K562 (cell line): ENCODE data around the gene COPE. TPM values are rescaled to one million over a fixed set of nuclear protein-coding genes. Genes with fewer than 3 reads are reported as not detected.

ENCODE experiments used
- polyA plus RNA-seq, 8 experiments: library from polyadenylated mRNA; depleted of rRNA in 4 of 8; stranded (reverse) in 5 of 8; unstranded in 3 of 8; fragments of >200 nt; fragmentation: Nextera tagmentation in 2 of 8; fragmentation: Illumina TruSeq in 1 of 8; extraction: Ambion mirVana in 2 of 8; extraction: Trizol in 1 of 8; gene quantifications; 2 replicates each; pipeline versions ENCODE4 v1.2.1 to v1.2.3, GENCODE V29; 2011 to 2014; ENCODE audit warnings: inconsistent platforms in 1 of 8, missing spikeins in 1 of 8
- total RNA-seq, 7 experiments: library from RNA; depleted of rRNA in 6 of 7; stranded (reverse); fragments of >200 nt in 6 of 7; fragmentation: Illumina TruSeq in 2 of 7; extraction: Trizol in 2 of 7; gene quantifications; 2 replicates each; pipeline versions ENCODE4 v1.2.1 to v1.2.3, GENCODE V29; 2011 to 2021; ENCODE audit warnings: low replicate concordance in 1 of 7
- TF ChIP-seq, protein P1 (sequence below), 2 experiments: fragments of 450-650 bp in 1 of 2; sonication (generic) in 1 of 2; formaldehyde crosslinking in 1 of 2; IDR thresholded peaks; 2 replicates each; pipeline versions ENCODE4 v1.7.1 to v1.9.0; 2016 to 2022; ENCODE audit warnings: inconsistent platforms in 1 of 2, mild to moderate bottlenecking in 1 of 2, missing genetic modification reagents in 1 of 2

COPE gene
- total and polyA plus RNA-seq, 9 of the 15 experiments (the other 6 are each of a cell fraction or from before 2014, with no cell fraction given) = 5.8 to 273 (median 147) TPM

DNA sequence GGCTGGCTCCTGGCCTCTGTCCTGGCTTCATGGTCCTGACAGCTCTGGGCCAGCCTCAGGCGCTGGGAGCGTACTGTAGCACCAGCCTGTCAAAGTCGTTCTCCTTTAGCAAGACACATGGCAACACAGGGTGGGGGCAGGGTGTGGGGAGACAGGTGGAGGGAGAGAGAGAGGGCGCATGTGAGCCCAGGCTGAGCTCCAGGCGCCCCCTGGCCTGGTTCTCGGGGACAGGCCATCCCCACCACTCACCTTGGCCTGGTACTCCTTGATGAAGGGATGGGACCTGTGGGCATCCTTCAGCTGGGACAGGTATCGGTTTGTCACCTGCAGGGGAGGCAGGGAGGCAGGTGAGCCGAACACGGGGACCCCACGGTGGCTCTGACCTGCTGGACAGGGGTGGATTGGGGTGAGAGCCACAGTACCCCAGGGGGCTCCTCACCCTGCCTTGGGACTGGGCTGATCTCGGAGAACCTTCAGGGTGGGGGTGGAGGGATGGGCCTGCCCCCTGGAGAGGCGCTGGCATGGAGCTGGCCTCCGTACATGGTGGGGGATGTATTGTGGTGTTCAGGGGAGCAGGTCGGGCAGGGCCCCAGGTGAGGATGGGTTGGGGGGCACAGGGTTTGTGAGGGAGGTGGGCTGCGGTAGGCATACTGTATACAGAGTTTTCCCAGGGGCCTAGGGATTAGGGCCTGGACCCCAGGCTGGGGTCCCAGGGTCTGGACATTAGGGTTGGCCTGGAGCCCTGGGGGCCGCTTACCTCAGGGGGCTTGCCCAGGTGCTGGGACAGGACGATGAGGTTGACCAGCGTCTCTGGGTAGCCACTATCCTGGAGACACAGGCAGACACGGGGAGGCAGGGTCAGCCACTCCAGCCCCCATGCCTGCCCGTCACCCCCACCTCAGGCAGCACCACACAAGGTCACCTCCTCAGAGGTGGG is 19.3 kb downstream of the COPE start (continued):
- TF ChIP-seq, protein P1, sequence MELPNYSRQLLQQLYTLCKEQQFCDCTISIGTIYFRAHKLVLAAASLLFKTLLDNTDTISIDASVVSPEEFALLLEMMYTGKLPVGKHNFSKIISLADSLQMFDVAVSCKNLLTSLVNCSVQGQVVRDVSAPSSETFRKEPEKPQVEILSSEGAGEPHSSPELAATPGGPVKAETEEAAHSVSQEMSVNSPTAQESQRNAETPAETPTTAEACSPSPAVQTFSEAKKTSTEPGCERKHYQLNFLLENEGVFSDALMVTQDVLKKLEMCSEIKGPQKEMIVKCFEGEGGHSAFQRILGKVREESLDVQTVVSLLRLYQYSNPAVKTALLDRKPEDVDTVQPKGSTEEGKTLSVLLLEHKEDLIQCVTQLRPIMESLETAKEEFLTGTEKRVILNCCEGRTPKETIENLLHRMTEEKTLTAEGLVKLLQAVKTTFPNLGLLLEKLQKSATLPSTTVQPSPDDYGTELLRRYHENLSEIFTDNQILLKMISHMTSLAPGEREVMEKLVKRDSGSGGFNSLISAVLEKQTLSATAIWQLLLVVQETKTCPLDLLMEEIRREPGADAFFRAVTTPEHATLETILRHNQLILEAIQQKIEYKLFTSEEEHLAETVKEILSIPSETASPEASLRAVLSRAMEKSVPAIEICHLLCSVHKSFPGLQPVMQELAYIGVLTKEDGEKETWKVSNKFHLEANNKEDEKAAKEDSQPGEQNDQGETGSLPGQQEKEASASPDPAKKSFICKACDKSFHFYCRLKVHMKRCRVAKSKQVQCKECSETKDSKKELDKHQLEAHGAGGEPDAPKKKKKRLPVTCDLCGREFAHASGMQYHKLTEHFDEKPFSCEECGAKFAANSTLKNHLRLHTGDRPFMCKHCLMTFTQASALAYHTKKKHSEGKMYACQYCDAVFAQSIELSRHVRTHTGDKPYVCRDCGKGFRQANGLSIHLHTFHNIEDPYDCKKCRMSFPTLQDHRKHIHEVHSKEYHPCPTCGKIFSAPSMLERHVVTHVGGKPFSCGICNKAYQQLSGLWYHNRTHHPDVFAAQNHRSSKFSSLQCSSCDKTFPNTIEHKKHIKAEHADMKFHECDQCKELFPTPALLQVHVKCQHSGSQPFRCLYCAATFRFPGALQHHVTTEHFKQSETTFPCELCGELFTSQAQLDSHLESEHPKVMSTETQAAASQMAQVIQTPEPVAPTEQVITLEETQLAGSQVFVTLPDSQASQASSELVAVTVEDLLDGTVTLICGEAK (IDR thresholded peaks at IDR 0.05) = no peak
- TF ChIP-seq, protein P1 (CRISPR knock-in tag; IDR thresholded peaks at IDR 0.05) = no peak
